Breast epithelium (tissue), 3 donors: ENCODE measurements around the gene COX15.

ENCODE experiments used
- POLR2A ChIP-seq: fragments of 450-650 bp; IDR thresholded peaks from one replicate; pipeline ENCODE4 v1.6.1; 2016; ENCODE audit warnings: antibody characterized with exemption, mild to moderate bottlenecking, moderate library complexity
- POLR2AphosphoS5 ChIP-seq, 3 donors: sonication (generic); formaldehyde crosslinking; IDR thresholded peaks; one replicate each; pipeline ENCODE4 v1.6.1; 2017; ENCODE audit warnings: antibody characterized with exemption in 3 of 3
- TF ChIP-seq, protein P1 (sequence below), 3 donors: fragments of 450-650 bp; IDR thresholded peaks; one replicate each; pipeline ENCODE4 v1.5.1; 2016 to 2017; ENCODE audit warnings: antibody characterized with exemption in 3 of 3, mild to moderate bottlenecking in 3 of 3, moderate library complexity in 3 of 3

- TF ChIP-seq, protein P1, sequence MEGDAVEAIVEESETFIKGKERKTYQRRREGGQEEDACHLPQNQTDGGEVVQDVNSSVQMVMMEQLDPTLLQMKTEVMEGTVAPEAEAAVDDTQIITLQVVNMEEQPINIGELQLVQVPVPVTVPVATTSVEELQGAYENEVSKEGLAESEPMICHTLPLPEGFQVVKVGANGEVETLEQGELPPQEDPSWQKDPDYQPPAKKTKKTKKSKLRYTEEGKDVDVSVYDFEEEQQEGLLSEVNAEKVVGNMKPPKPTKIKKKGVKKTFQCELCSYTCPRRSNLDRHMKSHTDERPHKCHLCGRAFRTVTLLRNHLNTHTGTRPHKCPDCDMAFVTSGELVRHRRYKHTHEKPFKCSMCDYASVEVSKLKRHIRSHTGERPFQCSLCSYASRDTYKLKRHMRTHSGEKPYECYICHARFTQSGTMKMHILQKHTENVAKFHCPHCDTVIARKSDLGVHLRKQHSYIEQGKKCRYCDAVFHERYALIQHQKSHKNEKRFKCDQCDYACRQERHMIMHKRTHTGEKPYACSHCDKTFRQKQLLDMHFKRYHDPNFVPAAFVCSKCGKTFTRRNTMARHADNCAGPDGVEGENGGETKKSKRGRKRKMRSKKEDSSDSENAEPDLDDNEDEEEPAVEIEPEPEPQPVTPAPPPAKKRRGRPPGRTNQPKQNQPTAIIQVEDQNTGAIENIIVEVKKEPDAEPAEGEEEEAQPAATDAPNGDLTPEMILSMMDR (IDR thresholded peaks at IDR 0.05): no peak
- TF ChIP-seq POLR2AphosphoS5 (IDR thresholded peaks at IDR 0.05): no peak
- no peak for TF ChIP-seq POLR2A
These were observed 36.6 kb upstream of the COX15 start for GRCh38 chr10:99768556-99768955.
